GM18867 (cell line): ENCODE measurements around the gene HPGD.

Experiments used
- ATAC-seq: cut with Tn5 transposase; IDR thresholded peaks from one replicate; pipeline ENCODE4 v1.9.1; 2021; ENCODE audit warnings: mild to moderate bottlenecking, moderate library complexity; ENCODE audit not compliant: unreplicated experiment

HPGD gene

DNA sequence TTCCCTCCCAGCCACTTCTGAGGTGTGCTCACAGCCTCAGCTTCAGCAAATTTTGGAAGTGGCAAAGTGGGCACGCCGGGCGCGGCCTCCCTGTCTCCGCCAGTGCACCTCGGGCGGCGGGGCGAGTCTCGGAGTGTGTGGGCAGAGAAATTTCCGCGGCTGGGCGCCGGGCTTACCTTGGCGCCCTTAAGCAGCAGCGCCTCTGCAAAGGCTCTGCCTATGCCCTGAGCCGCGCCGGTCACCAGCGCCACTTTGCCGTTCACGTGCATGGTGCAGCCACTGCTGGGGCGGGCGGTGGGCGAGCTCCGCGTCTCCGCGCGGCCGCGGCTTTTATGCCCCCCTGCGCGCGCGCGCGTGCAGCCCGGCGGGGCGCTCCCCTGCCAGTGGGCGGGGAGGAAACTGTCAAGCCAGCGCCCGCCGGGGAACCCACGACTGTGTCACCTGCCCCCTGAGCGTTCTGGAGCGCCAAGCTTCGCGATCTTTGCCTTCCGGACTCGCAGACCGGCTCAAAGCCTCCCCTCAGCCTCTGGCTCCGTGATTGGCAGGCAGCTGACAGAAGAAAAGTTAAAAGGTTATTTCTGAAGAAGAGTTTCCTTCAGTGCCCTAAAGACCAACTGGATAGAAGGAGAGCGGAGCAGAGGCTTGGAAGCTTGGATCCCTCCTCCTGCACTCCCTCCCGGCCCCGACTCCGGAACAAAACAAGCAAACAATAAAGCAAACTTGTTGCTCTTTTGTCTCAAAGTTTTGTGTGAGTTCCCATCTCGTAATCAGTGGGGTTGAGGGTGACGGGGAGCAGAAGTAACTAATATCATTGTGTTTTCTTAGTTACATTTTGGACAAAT is at the start of gene HPGD:
Gene HPGD (minus strand): TSS at position 306 of the 842 bp plus-strand sequence. CDS start 37 bp downstream, at position 269.
- ATAC-seq: peak; percentile 86

DNA sequence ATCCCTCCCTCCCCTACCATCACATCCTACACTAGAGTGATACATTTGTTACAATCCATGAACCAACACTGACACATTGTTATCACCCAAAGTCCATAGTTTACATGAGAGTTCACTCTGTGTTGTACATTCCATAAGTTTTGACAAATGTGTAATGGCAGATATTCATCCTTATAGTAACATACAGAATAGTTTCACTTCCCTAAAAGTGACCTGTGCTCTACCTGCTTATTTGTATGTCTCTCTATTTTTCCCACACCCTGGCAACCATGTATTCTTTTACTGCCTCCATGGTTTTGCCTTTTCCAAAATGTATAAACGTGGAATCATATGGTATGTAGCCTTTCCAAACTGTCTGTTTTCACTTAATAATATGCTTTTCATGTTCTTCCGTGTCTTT is 42.2 kb upstream of the HPGD start:
- ATAC-seq: peak; percentile 45

DNA sequence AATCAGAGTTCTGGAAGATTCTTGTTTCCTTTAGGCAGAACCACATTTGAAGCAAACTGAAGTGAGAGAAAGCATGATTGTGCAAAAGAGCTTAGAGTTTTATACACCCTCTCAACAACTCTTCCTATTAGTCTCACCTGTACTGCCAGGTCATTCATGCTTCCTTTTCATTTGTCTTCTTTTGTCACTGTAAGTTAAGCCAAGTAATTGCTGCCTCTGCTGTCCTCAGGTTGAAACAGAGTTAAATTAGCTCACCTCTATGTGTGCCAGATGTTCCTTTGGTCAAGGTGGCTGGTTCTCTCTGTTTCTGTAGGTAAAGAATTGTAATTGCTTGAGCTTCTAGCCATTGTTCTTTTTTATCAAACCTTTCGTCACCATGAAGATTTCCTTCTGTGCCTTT is 41.1 kb upstream of the HPGD start:
- ATAC-seq: no peak

DNA sequence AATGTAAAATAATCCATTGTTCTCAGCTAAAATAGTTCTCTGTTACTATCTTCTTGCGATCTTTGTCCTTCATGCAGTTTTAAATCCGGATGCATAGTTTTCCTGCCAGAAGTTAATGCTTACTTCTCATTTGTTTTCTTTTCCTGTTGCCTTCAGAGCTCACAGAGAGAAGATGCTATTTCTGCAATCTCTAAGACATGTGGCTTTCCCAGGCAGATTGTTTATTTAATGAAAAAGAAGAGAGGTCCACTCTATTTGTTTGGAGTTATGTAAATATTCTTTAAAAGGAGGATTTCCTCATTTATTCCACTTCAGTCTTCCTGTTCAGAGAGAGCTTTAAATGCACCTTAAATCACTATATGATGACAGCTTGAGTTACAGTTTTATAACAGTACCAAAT is 39.3 kb upstream of the HPGD start:
- ATAC-seq: no peak

DNA sequence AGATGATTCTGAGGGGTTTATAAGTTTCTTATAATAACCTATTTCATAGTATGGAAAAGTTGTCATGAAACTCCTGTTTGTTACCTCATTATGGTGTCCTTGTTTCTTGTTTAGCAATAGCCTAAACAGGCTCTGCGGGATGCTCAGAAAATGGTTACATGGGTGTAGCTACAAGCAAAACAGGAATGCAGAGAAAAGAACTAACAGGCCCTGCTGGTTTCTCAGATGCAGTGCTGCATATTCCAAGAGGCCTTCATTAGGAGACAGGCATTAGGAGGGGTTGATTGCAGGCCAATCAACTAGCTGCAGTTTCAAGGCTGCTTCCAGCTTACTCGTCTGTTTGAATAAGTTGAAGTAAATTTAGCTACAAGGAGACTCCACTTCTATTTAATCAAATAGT is 37.6 kb upstream of the HPGD start:
- ATAC-seq: no peak

DNA sequence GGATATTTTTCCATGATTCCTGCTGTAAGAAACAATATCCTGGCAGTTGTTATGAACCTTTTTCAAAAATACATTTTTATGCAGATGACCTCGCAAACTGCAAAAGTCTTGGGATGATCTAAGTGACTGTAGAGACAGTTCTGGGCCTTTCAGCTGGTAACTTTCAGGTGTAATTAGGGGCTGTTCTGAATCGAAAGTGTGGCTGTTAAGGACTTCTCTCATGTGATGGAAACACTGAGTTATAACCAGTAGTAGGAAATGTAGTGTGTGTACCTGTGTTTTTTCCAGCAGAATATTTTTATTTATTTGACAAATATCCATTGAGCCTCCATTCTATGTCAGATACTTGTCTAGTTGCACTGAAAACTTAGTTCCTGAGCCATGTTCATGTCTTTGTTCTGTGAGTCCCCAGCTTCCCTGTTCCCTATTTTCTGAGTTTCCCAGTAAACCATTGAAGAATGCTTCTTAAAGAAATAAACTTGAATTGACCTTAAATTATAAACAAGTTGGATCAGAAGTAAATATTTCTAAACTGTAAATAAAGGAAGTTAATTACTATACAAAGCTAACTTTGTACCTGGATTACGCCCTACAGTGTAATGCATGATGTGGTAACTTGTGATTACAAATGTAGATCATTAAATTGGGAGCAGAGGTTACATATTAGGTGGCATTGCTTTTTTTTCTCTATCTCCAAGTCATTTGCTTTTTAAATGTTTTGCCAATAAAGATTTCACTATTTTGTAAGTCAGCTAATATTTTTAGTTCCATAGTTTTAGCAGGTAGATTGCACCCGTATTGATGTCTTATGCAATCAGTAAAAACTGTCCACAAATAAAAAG is 33.7 kb upstream of the HPGD start:
- ATAC-seq: no peak

DNA sequence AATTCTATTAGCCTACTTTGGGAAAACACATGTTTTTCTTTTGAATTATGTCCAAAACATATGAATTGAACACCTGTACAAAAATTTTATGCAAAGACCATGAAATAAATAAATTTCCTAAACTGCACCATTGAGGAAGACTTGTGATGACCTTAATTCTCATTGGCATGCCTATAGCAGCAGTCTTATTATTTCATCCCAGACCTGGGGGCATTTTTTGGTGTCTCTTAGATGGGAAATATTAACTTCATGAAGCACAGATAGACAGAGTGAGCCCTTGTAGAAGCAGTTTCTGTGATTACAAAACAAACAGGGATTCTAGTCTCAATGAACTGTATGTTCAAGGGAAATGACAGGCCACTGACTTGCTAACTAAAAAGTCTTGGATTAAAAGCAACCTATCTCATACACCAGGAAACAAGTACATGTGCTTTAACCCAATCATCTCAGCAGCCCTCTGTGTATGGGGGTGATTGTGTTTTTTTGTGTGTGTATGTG is 32.0 kb upstream of the HPGD start:
- no peak for ATAC-seq

DNA sequence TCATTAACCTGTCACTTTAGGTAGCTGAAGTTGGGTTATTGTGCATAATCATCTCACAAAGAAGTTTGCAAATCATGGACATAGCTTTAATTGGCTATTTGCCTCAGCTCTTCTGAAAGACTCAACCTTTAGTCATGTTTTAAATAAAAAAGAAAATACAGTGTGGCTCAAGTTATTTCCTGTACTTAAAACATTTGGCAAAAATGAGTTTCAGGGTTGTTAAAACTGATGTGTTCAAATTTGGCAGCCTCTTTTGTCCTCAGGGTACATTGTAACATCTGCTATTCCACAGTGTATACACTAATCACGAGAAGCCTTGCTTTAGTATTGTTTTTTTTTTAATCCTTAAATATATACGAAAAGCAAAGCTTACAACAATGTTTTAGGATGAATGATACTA is 31.5 kb upstream of the HPGD start:
- ATAC-seq: no peak

DNA sequence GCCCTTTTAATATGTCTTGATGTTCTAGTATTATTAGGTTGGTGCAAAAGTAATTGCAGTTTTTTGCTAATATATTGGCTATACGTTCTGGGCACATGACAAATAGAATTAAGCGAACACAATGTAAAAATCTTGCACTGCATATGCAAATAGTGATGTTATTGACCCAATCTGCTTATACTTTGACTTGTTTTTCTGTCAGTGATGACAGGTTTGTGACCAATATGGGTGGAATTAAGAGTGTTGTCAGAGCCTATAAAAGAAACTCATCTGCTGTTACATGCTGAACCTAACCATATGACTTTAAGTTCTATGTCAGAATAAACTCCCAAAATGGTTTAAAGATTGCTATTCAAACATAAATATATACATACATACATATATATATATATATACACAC is 30.7 kb upstream of the HPGD start:
- ATAC-seq: no peak

DNA sequence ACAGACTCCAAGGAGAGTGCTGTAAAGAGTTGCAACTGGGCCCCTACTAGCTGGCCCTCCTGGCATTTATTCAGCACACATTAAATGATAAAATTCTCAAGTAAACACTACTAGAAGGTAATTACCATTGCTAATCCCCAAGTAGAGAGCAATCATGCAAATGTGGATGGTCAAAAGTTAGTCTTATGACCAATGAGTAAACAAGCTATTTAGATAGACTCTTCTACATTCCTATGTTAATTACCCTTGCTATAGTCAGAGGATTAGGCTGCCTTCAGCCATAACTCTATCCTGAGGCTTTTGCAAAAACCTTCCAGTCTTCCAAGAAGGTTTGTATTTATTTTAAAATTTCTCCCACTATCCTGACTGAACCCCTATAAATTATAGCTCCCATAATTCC is 28.3 kb upstream of the HPGD start:
- ATAC-seq: no peak

DNA sequence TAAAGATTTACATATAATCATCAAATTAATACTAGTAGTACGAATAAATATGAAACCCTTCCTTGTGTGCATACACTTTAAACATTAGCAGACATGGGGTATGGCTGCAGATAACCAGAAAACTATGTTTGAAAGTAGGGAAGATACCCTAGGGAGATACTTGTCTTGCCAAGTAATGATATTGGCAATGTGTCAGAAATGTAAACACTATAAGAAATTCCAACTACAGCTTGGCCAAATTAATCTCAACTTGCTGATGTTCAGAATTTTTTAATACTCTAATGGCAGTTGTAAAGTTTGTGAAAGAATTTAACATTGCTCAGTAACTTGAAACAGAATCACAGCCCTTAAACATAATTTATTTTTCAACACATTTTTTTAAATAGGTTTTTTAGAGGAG is 27.4 kb upstream of the HPGD start:
- no peak for ATAC-seq

DNA sequence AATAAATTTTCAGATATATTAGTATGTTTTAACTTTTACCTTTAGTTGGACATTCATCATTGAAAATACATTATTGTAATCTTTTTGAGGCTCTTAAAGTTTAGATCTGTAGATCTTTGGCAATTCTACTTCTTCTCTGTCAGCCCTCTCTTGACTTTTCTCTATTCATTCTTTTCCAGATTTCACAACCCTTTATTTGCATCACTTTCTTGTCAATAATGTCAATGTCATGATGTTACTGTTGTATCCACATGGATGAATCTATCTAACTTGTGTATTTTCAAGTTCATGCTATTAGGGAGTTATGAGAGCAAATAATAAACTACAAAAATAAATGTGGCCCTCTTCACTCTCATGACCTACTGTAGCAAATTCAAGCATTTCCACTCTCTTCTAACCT is 23.0 kb upstream of the HPGD start:
- ATAC-seq: no peak

DNA sequence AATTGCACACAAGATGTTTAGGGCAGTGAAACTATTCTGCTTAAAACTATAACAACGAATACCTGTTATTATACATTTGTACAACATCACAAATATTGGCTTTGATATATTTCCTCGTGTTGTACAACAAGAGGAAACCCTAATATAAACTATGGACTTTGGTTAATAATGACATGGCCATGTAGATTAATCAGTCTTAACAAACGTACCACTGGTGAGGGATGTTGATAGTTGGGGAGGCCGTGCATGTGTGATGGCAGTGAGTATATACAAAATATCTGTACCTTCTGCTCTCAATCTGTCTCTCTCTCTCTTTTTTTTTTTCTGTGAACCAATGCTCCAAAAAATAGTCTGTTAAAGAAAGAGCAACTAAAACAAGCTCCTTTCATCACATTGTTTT is 22.2 kb upstream of the HPGD start:
- ATAC-seq: no peak

DNA sequence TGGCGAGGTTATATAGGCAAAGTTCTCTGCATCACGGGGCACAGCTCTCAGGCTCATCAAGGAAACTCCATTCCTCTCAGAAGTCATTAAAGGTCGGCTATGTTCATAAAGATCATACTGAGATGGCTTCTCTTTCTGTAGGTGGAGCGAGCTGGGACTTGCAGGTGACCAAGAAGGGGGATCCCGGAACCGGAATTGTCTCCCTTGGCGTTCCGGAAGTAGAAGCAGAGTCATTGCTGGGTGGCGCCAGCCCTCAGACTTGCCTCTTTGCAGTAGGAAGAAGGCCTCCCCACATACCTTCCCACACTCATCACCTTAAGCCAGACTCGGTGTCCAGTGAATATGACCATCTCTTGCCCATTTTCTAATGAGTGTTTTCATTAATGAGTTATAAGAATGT is 17.9 kb upstream of the HPGD start:
- no peak for ATAC-seq

DNA sequence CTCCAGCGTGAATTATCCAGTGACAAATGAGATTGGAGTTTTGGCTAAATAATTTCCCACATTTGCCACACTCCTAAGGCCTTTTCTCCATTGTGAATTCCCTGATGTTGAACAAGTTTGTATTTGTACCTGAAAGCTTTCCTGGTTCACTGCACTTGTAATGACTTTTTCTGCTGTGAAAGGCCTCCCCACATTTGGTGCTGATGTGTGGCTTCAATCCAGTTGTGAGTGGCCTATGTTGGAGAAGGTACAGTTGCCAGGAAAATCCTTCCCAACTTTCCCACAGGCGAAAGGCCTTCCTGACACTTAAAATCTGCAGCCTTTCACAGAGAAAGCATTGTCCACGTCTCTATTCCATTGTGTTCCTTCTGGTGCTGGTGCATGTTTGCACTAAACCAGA is 17.3 kb upstream of the HPGD start:
- ATAC-seq: no peak

DNA sequence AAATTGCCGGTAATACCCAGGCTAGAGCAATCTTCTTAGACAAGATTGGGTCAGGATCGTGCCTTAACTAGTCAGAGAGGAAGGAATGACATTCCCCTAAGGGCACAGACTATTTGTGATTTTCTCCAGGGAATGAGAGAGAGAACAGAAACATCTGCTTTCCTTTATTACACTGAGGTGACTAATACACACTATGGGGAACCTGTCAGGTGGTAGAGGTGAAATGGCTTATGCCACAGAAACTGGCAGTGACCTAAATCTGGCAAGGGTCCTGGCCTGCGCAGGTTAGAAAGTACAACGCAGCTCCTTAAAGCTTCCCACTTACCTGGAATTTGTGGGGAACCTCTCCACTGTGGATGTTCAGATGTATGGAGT is 16.6 kb upstream of the HPGD start:
- ATAC-seq: no peak

DNA sequence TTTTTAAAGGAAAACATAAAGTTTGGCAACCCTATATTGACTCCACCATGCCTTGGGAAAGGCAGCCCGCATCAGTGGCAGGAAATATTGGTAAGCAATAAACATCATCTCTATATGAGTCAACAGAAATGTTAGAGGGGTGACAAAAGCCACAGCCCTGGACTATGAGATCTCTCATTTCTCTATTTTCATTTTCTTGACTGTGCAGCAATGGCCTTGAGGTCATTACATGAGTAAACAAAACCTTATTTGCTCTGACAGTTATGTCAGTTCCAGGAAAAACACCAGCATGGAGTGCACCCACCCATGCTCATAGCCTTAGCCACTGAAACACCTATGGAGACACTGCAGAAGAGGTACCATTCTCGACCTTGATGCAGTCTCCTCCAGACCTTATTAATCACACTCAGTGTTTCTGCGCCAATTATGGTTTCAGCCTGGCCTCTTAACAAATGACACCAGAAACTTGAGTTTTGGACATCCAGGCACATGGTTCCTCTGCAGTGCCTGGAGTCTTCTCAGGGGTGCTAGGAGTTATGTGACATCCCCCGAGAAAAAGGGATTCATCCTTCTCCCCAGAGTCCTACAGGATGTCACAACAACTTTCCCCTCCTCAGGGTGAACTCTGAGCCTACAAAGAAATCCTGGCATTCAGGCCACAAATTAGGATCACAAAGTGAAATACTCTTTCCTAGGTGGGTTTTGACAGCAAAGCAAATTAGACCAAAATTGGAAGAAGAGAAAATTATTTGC is 16.0 kb upstream of the HPGD start:
- ATAC-seq: peak; percentile 96

DNA sequence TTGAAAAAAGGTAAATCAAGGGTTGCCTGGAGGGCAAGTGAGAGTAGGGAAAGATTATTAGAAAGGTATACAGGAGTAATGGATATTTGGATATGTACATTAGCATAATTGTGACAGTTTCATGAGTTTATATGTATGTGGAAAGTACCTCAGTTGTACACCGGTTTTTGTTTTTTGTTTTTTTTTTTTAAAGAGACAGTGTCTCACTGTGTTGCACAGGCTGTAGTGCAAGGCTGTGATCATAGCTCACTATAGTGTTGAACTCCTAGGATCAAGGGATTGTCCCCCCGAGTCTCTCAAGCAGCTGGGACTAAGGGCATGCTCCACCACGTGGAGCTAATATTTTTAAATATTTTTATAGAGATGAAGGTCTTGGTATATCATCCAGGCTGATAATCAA is 15.3 kb upstream of the HPGD start:
- ATAC-seq: peak; percentile 31

DNA sequence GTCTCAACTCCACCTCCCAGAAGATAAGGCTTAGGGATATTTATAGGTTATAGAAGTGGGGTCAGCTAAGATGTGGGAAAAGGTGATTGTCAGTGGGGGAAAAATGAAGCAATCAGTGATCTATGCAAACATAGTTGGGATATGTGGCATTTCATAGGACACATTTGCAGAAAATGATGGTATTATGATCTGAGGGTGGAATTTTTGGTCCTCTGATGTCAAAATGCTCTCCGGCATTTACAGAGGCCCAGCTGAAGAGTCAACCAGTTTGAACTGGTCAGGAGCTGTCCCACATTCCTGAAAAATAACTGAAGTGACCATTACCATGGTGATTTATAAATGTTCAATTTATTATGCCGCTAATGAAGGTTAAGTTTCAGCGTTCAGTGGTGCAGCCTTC is 12.2 kb upstream of the HPGD start:
- no peak for ATAC-seq

DNA sequence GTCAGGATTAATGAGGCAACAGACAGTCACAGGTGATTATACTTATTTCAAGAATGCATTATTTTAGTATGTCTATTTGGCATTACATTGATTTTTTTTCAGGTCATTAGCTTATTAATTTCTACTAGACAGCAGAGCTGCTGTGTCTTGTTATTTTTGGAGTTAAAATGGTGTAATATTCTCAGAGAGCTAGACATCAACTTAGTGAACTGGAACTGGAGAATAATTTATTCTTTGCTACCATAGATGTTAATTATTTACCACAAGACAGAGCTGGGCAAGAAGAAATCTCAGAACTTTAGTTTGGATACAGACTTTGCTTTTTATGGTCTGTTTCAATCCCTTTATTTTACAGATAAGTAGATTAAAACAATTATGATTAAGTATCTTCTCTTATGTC is 10.2 kb upstream of the HPGD start:
- no peak for ATAC-seq

DNA sequence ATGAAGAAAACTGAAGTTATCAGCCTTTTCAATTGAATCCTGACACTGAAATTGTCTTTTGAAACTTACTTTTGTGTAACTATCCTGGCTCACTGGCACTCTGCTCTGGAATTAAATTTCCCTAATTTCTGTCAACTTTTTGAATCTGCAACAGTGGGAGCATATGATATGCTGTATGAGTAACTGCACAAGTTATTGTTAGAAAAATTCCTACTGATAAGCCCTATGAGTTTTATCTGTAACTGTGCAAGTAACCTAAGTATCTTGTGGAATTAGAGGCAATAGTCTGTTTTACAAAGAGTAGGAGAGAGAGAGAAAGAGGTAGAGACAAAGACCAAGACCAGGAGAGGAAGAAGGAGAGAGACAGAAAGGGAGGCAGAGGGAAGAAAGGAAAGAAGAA is 9.2 kb upstream of the HPGD start:
- no peak for ATAC-seq
